Lower lobe of right lung (tissue), 2 donors: ENCODE data around the gene DYDC1. TPM values are rescaled to one million over a fixed set of nuclear protein-coding genes. Genes with fewer than 3 reads are reported as not detected.
"Not testable (repeated sequence)": the region's sequence is repeated elsewhere in the genome, so short reads cannot be mapped to it uniquely, and the experiment has no call there.

Experiments used
- ATAC-seq, 2 donors: fragments of 200-7000 bp; cut with Tn5 transposase; one replicate each; pipeline ENCODE4 v1.9.1; 2020 to 2022; ENCODE audit warnings: mild to moderate bottlenecking in 2 of 2, moderate library complexity in 2 of 2
- DNase-seq: peaks from one replicate; pipeline ENCODE4 v3.0.0-alpha.2; 2020
- H3K27ac ChIP-seq: fragments of 200-600 bp; one replicate; pipeline ENCODE4 v1.8.0; 2022
- H3K27me3 ChIP-seq: fragments of 200-600 bp; one replicate; pipeline ENCODE4 v1.8.0; 2022; ENCODE audit warnings: low read depth
- H3K36me3 ChIP-seq: fragments of 200-600 bp; one replicate; pipeline ENCODE4 v1.8.0; 2022; ENCODE audit warnings: mild to moderate bottlenecking
- H3K4me1 ChIP-seq: fragments of 200-600 bp; one replicate; pipeline ENCODE4 v1.8.0; 2022
- H3K4me3 ChIP-seq: fragments of 200-600 bp; one replicate; pipeline ENCODE4 v1.8.0; 2022; ENCODE audit warnings: mild to moderate bottlenecking
- H3K9me3 ChIP-seq: fragments of 200-600 bp; one replicate; pipeline ENCODE4 v1.8.0; 2022
- CTCF ChIP-seq: fragments of 200-600 bp; IDR thresholded peaks from one replicate; pipeline ENCODE4 v1.8.0; 2022; ENCODE audit warnings: antibody characterized with exemption, mild to moderate bottlenecking
- intact Hi-C: fragments of 100-400 bp; cut with DNase I; formaldehyde crosslinking; loops from one replicate; pipeline ENCODE4 v1.11.0; 2022
- total RNA-seq: library from RNA; stranded (reverse); fragmentation: NEBNext Ultra II Directional; extraction: Animal tissue kit (Norgen Biotek cat#: 25700); gene quantifications from one replicate; pipeline ENCODE4 v1.2.1, GENCODE V29; 2021
- donor health status: DM: no; HTN: yes; CAD: no; lungs with severe emphysema.

DYDC1 gene
- total RNA-seq, 1 donor from 2014 or later = 0.77 TPM

DNA sequence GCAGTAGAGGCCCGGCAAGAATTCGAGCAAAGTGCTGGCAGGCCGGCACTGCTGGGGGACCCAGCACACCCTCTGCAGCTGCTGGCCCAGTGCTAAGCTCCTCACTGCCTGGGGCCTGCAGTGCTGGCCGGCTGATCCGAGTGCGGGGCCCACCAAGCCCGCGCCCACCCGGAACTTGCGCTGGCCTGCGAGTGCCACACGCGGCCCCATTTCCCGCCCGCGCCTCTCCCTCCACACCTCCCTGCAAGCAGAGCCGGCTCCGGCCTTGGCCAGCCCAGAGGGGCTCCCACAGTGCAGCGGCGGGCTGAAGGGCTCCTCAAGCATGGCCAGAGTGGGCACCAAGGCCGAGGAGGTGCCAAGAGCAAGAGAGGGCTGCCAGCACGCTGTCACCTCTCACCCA is 3.1 kb upstream of the DYDC1 start:
- Histone ChIP-seq H3K4me1 (peaks cover 6% of the 10 kb centered on the region), H3K36me3 (no peaks in the 10 kb centered on the region), H3K4me3 (no peak overlapping the region), H3K27ac (no peak overlapping the region), H3K9me3 (no peaks in the 10 kb centered on the region), H3K27me3 (peaks cover 14% of the 10 kb centered on the region)
- intact Hi-C loops = no loop called here
- ATAC-seq = no peak
- TF ChIP-seq CTCF = no peak
- no peak for DNase-seq

DNA sequence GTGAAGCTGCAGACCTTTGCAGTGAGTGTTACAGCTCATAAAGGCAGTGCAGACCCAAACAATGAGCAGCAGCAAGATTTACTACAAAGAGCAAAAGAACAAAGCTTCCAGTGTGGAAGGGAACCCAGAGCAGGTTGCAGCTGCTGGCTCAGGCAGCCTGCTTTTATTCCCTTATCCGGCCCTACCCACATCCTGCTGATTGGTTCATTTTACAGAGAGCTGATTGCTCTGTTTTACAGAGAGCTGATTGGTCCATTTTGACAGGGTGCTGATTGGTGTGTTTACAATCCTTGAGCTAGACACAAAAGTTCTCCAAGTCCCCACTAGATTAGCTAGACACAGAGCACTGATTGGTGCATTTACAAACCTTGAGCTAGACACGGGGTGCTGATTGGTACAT is 2.4 kb upstream of the DYDC1 start:
- H3K27me3 ChIP-seq = peaks cover 14% of the 10 kb centered on the region
- ATAC-seq, H3K4me1 ChIP-seq, DNase-seq, H3K9me3 ChIP-seq, H3K4me3 ChIP-seq, H3K36me3 ChIP-seq, H3K27ac ChIP-seq, intact Hi-C loops: not testable (repeated sequence)

GRCh38 chr10:80357851-80358125 is 1.2 kb upstream of the DYDC1 start:
- DNase-seq (no peak), ATAC-seq (no peak)
- H3K27me3 ChIP-seq = peaks cover 18% of the 10 kb centered on the region
- peaks cover 6% of the 10 kb centered on the region for H3K4me1 ChIP-seq
- no peaks in the 10 kb centered on the region for H3K9me3 ChIP-seq
- H3K27ac ChIP-seq = no peak overlapping the region
- H3K4me3 ChIP-seq = no peak overlapping the region
- TF ChIP-seq CTCF = no peak
- H3K36me3 ChIP-seq = no peaks in the 10 kb centered on the region
- intact Hi-C loops = no loop called here

DNA sequence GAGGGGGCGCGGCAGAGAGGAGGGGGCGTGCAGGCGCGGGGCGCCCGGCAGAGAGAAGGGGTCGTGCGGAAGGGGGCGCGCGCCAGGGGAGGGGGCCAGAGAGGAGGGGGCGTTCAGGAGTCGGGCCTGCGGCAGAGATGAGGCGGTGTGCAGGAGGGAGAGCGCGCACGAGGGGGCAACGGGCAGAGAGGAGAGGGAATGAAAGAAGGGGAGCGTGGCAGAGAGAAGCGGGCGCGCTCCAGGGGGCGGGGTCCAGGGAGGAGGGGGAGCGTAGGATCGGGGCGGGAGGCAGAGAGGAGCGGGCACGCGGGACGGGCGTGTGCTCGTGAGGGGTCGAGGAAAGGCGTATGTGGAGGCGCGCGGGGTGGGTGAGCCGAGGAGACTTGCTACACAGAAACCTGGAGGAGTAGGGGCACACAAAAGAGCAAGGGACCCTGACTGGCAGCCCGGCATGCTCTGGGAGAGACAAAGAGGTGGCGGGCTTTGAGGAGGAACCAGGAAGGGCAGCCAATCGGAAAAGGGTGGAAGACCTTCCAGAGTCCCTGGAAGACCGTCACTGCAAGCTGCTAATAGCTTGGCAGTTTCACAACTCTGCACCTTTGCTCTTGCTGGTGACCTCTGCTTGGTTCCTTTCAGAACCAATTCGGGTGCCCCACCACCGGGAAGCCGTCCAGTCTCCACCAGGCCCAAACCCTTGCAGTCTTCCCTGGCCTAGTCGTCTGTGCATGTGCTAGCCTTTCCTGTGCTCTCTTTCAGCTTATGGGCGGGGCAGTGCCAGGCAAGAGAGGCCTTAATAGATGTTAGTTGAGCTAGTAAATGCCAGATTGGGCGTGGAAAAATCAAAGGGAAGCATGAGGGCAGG is 665 bp upstream of the DYDC1 start:
- H3K4me1 ChIP-seq = peaks cover 6% of the 10 kb centered on the region
- H3K27ac ChIP-seq = no peak overlapping the region
- DNase-seq (no peak), ATAC-seq (peak; percentile 42 to 57)
- peak overlapping the region; percentile 40 for H3K4me3 ChIP-seq
- peaks cover 18% of the 10 kb centered on the region for H3K27me3 ChIP-seq
- TF ChIP-seq CTCF = no peak
- H3K9me3 ChIP-seq = no peaks in the 10 kb centered on the region
- H3K36me3 ChIP-seq = no peaks in the 10 kb centered on the region
- intact Hi-C loops = no loop called here

DNA sequence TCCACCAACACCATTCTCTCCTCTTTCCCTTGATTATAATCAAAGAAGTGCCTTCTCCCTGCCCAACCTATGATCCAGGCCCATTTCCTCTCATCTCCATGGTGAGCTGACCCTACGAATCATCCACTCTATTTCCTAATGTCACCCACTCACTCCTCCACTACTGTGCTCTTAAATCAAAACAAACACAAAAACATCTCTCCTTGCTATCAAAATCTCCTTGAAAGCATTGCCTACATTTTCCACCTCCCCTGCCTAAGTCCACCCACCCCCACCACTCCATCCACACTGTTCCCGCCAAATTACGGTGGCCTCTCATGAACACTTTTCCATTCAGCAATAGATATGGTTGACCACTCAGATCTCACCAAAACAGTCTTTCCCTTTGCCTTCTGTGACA is 5.3 kb downstream of the DYDC1 start:
- no peak overlapping the region for H3K4me3 ChIP-seq
- intact Hi-C loops = no loop called here
- H3K36me3 ChIP-seq = no peaks in the 10 kb centered on the region
- H3K4me1 ChIP-seq = peaks cover under 1% of the 10 kb centered on the region
- ATAC-seq = no peak
- no peak for DNase-seq
- H3K9me3 ChIP-seq = no peaks in the 10 kb centered on the region
- H3K27me3 ChIP-seq = peaks cover 11% of the 10 kb centered on the region
- no peak overlapping the region for H3K27ac ChIP-seq
- no peak for TF ChIP-seq CTCF

DNA sequence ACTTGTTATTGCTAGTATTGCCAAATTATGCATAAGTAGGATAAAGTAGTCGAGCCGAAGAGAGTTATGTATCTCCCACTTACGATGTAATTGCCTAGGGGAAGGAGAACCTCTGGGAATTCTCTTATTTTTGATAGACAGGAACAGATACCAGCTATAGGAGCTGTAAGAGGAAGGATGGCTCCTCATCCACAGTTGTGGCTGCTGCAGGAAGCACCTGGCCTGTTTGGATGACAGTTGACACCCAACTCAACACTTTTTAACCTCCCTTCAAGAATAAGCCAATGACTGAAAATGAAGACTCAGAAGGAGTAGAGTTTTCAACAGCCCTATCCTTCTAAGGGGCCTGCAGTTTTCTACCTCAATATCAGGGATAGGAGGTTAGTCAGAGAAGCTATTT is 6.3 kb downstream of the DYDC1 start:
- no peak overlapping the region for H3K27ac ChIP-seq
- TF ChIP-seq CTCF = no peak
- intact Hi-C loops = no loop called here
- no peaks in the 10 kb centered on the region for H3K4me1 ChIP-seq
- no peak for DNase-seq
- no peak for ATAC-seq
- H3K36me3 ChIP-seq = no peaks in the 10 kb centered on the region
- no peaks in the 10 kb centered on the region for H3K9me3 ChIP-seq
- H3K4me3 ChIP-seq = no peak overlapping the region
- peaks cover 4% of the 10 kb centered on the region for H3K27me3 ChIP-seq
